Measurements from ENCODE around the gene STUB1. TPM values are rescaled to one million over a fixed set of nuclear protein-coding genes. Genes with fewer than 3 reads are reported as not detected.
A peak's percentile ranks its signal among the peaks of the same experiment; 100 is the strongest.

STUB1 gene
- total and polyA plus RNA-seq, 2 experiments from 2014 or later = 91.7 to 108 TPM

DNA sequence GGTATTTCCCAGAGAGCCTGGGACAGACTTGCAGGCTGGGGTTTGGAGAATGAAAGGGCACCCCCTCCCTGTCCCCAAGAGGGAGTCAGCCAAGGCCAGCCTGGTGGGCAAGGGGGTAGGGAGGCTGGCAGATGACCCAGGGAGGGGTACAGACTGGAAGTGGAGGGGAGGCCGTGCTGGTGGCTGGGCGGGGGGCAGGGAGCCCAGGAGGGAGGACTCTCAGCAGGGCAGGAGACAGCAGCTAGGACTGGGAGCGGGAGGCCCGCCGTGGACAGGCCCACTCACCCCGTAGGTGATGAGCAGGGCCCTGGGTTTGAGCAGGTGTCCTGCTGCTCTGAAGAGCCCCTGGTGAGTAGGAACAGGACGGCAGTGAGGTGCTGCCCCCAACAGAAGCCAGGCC lies 45.2 kb upstream of the STUB1 start:
- Histone ChIP-seq H4K20me1 (replicated peaks; ENCODE audit: insufficient read depth) (no peaks in the 10 kb centered on the region), H3K36me3 (ENCODE audit: insufficient read depth) (no peaks in the 10 kb centered on the region), H3K9me2 (ENCODE audit: insufficient read depth) (no peaks in the 10 kb centered on the region), H2AFZ (no peak overlapping the region), H3K79me2 (replicated peaks; ENCODE audit: insufficient read depth) (no peaks in the 10 kb centered on the region; the same call in 1 of the 2 replicates), H3F3A (replicated peaks; ENCODE audit: low read depth) (0 out of 2 replicates have a peak, but pooled peaks cover 6% of the 10 kb centered on the region), H3K4me1 (ENCODE audit: insufficient read depth) (peaks cover 29% of the 10 kb centered on the region), H3K4me2 (peak overlapping the region; percentile 97; the same call in 1 of the 2 replicates), H3K27ac (ENCODE audit: low read depth) (no peak overlapping the region), H3K27me3 (ENCODE audit: insufficient read depth) (no peaks in the 10 kb centered on the region), H3K4me3 (peak overlapping the region; percentile 95; the same call in 1 of the 2 replicates)
- ATAC-seq = no peak
- TF ChIP-seq ZNF114 (CRISPR knock-in tag; IDR thresholded peaks at IDR 0.05) (no peak), CTCF (conservative IDR thresholded peaks at IDR 0.05; ENCODE audit: low read depth in 2 of 2) (no peak), POLR2AphosphoS5 (IDR thresholded peaks at IDR 0.05; ENCODE audit: low read depth) (no peak), STAT1 (IDR thresholded peaks at IDR 0.05; ENCODE audit: unreplicated experiment) (no peak)
- no peaks in the 10 kb centered on the region for H3K36me3 Mint-ChIP-seq (ENCODE audit: low read depth)
- peaks cover 21% of the 10 kb centered on the region for H3K4me1 Mint-ChIP-seq
- H3K4me3 Mint-ChIP-seq = peak overlapping the region; percentile 89
- peaks cover 4% of the 10 kb centered on the region; the same call in 2 of the 3 replicates for H3K9me3 Mint-ChIP-seq
- no peak overlapping the region for H3K27ac Mint-ChIP-seq
- H3K27me3 Mint-ChIP-seq (ENCODE audit: insufficient read depth, low read depth, poor library complexity) = peaks cover 18% of the 10 kb centered on the region
- no peak for DNase-seq (ENCODE audit: low spot score)

DNA sequence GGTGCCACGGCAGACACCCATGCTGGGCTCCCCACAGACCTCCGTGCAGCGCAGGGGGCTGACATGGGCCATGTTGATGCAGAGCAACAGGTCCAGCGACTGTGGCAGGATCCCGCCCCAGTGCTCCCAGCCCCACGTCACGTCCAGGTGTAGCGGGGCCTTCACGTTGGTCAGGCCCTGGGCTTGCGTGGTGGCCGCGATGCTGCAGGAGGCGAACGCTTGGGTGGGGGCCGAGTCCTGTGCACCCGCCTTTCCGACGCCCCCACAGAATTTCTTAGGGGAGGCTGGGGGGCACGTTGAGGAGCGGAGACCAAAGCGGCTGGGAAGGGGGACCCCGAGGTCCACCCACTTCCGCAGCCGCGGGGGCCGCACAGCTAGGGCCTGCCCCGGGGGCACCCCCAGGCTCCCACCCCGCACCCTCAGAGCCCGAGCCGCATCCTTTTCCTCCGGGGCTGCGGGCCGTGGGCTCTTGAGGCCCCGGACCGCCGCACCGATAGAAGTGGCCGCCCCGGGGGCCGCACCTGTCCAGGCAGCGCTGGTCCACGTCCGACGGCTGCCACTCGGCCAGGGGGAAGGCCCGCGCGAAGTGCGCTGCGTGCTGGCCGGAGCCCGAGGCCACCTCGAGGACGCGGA lies 44.5 kb upstream of the STUB1 start:
- H3K27me3 ChIP-seq (ENCODE audit: insufficient read depth) = no peaks in the 10 kb centered on the region
- H3K27ac ChIP-seq (ENCODE audit: low read depth) = no peak overlapping the region
- ATAC-seq (no peak), DNase-seq (ENCODE audit: low spot score) (no peak)
- H3K9me2 ChIP-seq (ENCODE audit: insufficient read depth) = no peaks in the 10 kb centered on the region
- H4K20me1 ChIP-seq (replicated peaks; ENCODE audit: insufficient read depth) = no peaks in the 10 kb centered on the region
- H3K4me3 ChIP-seq = peak overlapping the region; percentile 95
- Mint-ChIP-seq H3K9me3 (peaks cover 4% of the 10 kb centered on the region; the same call in 2 of the 3 replicates), H3K4me1 (peaks cover 20% of the 10 kb centered on the region), H3K36me3 (ENCODE audit: low read depth) (no peaks in the 10 kb centered on the region), H3K4me3 (peak overlapping the region; percentile 89; the same call in 2 of the 3 replicates), H3K27ac (no peak overlapping the region), H3K27me3 (ENCODE audit: insufficient read depth, low read depth, poor library complexity) (peaks cover 18% of the 10 kb centered on the region)
- peak; percentile 27 for TF ChIP-seq REST (IDR thresholded peaks at IDR 0.05; ENCODE audit: unreplicated experiment)
- TF ChIP-seq POLR2AphosphoS5 (IDR thresholded peaks at IDR 0.05; ENCODE audit: low read depth) = no peak
- no peaks in the 10 kb centered on the region; the same call in 1 of the 2 replicates for H3K79me2 ChIP-seq (replicated peaks; ENCODE audit: insufficient read depth)
- H3K36me3 ChIP-seq (ENCODE audit: insufficient read depth) = no peaks in the 10 kb centered on the region
- H2AFZ ChIP-seq = no peak overlapping the region
- 0 out of 2 replicates have a peak, but pooled peaks cover 6% of the 10 kb centered on the region for H3F3A ChIP-seq (replicated peaks; ENCODE audit: low read depth)
- peaks cover 25% of the 10 kb centered on the region for H3K4me1 ChIP-seq (ENCODE audit: insufficient read depth)
- H3K4me2 ChIP-seq = peak overlapping the region; percentile 97

Data from GM23338 (cell line).